ENCODE data around the gene NOL9.

DNA sequence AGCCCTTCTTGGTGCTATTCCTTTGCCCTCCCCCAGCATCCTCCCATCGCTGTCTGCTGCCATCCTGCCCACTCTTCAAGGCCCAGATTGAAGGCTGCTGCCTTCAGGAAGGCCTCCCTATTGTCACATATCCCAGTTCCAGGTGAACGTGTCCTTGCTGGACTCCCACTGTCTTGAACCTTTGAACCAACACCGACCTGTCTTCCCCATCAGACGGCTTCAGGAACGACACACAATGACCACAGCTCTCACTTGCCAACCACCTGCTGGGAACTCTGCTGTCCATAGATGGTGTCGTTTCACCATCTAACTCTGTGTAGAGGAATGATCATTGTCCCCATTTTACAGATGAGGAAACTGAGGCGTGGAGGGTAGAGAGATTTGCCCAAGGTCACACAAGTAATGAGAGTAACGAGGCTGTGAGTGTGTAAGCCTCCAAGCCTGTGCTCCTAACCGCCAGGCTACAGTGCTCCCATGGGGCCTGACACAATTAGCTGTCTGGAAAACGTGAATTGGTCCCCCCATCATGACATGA lies 53.0 kb downstream of the NOL9 start:
- TF ChIP-seq, protein P1, sequence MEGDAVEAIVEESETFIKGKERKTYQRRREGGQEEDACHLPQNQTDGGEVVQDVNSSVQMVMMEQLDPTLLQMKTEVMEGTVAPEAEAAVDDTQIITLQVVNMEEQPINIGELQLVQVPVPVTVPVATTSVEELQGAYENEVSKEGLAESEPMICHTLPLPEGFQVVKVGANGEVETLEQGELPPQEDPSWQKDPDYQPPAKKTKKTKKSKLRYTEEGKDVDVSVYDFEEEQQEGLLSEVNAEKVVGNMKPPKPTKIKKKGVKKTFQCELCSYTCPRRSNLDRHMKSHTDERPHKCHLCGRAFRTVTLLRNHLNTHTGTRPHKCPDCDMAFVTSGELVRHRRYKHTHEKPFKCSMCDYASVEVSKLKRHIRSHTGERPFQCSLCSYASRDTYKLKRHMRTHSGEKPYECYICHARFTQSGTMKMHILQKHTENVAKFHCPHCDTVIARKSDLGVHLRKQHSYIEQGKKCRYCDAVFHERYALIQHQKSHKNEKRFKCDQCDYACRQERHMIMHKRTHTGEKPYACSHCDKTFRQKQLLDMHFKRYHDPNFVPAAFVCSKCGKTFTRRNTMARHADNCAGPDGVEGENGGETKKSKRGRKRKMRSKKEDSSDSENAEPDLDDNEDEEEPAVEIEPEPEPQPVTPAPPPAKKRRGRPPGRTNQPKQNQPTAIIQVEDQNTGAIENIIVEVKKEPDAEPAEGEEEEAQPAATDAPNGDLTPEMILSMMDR (IDR thresholded peaks at IDR 0.05; ENCODE audit: insufficient read depth, low read length), result no peak
- TF ChIP-seq POLR2AphosphoS5 (IDR thresholded peaks at IDR 0.05; ENCODE audit: low read depth) (no peak), GABPA (IDR thresholded peaks at IDR 0.05; ENCODE audit: low read depth) (no peak)
- TF ChIP-seq, protein P2, sequence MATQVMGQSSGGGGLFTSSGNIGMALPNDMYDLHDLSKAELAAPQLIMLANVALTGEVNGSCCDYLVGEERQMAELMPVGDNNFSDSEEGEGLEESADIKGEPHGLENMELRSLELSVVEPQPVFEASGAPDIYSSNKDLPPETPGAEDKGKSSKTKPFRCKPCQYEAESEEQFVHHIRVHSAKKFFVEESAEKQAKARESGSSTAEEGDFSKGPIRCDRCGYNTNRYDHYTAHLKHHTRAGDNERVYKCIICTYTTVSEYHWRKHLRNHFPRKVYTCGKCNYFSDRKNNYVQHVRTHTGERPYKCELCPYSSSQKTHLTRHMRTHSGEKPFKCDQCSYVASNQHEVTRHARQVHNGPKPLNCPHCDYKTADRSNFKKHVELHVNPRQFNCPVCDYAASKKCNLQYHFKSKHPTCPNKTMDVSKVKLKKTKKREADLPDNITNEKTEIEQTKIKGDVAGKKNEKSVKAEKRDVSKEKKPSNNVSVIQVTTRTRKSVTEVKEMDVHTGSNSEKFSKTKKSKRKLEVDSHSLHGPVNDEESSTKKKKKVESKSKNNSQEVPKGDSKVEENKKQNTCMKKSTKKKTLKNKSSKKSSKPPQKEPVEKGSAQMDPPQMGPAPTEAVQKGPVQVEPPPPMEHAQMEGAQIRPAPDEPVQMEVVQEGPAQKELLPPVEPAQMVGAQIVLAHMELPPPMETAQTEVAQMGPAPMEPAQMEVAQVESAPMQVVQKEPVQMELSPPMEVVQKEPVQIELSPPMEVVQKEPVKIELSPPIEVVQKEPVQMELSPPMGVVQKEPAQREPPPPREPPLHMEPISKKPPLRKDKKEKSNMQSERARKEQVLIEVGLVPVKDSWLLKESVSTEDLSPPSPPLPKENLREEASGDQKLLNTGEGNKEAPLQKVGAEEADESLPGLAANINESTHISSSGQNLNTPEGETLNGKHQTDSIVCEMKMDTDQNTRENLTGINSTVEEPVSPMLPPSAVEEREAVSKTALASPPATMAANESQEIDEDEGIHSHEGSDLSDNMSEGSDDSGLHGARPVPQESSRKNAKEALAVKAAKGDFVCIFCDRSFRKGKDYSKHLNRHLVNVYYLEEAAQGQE (IDR thresholded peaks at IDR 0.05; ENCODE audit: insufficient replicate concordance, low read depth), result no peak
